SK-N-SH treated with all-trans-retinoic acid at 6 μM for 48 hours (cell line): ENCODE results near the gene TTC12.

Source experiments
- ARNTL ChIP-seq: fragments of 450-650 bp; formaldehyde crosslinking; IDR thresholded peaks from 2 replicates; pipeline ENCODE4 v1.5.0; 2020; ENCODE audit warnings: low read depth, mild to moderate bottlenecking, moderate library complexity, borderline replicate concordance
- CSDC2 ChIP-seq: fragments of 250-450 bp; sonication (Bioruptor Pico); IDR thresholded peaks from 2 replicates; pipeline ENCODE4 v1.5.0; 2020; ENCODE audit warnings: mild to moderate bottlenecking, moderate library complexity
- CSRNP3 ChIP-seq: fragments of 250-450 bp; sonication (Bioruptor Pico); IDR thresholded peaks from 2 replicates; pipeline ENCODE4 v1.5.1; 2021; ENCODE audit warnings: mild to moderate bottlenecking, moderate library complexity
- OSR1 ChIP-seq: fragments of 250-450 bp; sonication (Bioruptor Pico); IDR thresholded peaks from 2 replicates; pipeline ENCODE4 v1.8.0; 2022; ENCODE audit warnings: moderate library complexity, mild to moderate bottlenecking, inconsistent platforms
- POU6F1 ChIP-seq: fragments of 250-450 bp; sonication (Bioruptor Pico); IDR thresholded peaks from 2 replicates; pipeline ENCODE4 v1.8.0; 2021; ENCODE audit warnings: low read depth, mild to moderate bottlenecking, moderate library complexity, borderline replicate concordance
- PPARA ChIP-seq: fragments of 250-450 bp; sonication (Bioruptor Pico); IDR thresholded peaks from 2 replicates; pipeline ENCODE4 v1.5.0; 2020; ENCODE audit warnings: mild to moderate bottlenecking, borderline replicate concordance
- ZNF8 ChIP-seq: fragments of 450-650 bp; formaldehyde crosslinking; IDR thresholded peaks from 2 replicates; pipeline ENCODE4 v1.5.0; 2020; ENCODE audit warnings: mild to moderate bottlenecking, moderate library complexity

DNA sequence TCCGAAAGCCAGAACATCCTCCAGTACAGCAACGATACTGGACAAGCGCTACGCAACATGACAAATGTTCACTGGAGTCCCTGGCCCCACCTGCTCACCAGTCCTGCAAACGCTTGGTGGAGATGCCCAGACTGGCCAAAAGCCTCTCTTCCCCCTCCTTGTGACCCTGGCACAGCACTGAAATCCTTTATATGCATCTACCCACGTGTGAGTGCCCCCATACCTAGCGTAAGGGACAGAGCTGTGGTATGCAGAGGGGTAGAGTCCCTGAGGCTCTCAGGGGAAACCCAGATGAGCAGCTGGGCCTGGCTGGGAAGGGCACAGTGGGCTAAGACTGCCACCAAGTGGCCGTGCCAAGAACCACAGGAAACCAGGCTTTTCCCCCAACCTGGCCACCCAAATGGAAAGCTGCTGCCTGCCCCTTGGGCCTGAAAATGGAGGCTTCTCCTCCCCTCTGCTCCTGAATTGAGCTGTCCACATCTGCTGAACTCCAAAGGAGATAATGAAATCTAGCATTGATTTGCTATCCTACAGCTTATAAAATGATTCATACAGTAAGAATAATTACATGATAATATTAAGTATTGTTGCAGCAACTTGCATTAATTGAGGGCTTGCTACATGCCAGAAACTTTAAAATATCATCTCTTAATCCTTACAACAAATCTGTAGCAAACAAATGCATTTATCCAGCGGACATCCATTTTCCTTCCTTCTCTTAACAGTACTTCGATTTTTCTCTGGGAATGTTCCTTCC is 24.8 kb upstream of the TTC12 start:
- TF ChIP-seq ZNF8 (CRISPR knock-in tag), result no peak
- TF ChIP-seq ARNTL (CRISPR knock-in tag), result no peak
- no peak for TF ChIP-seq POU6F1
- TF ChIP-seq CSRNP3 (CRISPR knock-in tag), result no peak
- no peak for TF ChIP-seq OSR1 (CRISPR knock-in tag)
- no peak for TF ChIP-seq PPARA (CRISPR knock-in tag)
- TF ChIP-seq CSDC2 (CRISPR knock-in tag), result no peak
